ENCODE data around the gene LYSMD3. TPM values are rescaled to one million over a fixed set of nuclear protein-coding genes. Genes with fewer than 3 reads are reported as not detected.

The LYSMD3 gene
- total and polyA plus RNA-seq, 2 experiments from 2014 or later = 15.8 to 29.8 TPM

DNA sequence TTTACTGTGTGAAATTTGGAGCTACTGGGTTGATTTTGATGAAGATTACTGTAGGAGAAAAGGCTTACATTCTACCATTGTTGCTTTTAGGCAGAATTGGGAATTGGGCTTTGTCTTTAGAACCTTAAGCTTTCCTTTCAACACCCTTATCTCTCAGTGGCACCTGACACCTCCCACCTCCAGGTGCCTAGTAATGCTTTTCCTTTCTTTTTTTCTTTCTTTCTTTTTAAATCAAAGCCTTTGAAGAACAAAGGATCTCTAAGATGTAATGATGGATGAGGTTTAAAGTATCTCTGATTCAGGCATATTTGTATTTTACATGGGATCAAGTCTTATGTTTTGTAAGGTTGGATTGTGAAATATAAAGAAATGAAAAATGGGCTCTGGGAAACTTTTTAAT is 26.3 kb upstream of the LYSMD3 start:
- Histone ChIP-seq H3K27ac (no peak overlapping the region), H2AFZ (no peak overlapping the region), H3K4me1 (ENCODE audit: insufficient read depth) (no peaks in the 10 kb centered on the region), H3K36me3 (replicated peaks; ENCODE audit: insufficient read depth, low read depth) (no peaks in the 10 kb centered on the region), H3K27me3 (peaks cover 10% of the 10 kb centered on the region), H3K4me3 (no peak overlapping the region), H3K4me2 (no peak overlapping the region), H3K79me2 (no peaks in the 10 kb centered on the region), H3K9me2 (replicated peaks; ENCODE audit: insufficient read depth) (no peaks in the 10 kb centered on the region), H3K9me3 (ENCODE audit: low read depth) (no peaks in the 10 kb centered on the region), H4K20me1 (ENCODE audit: insufficient read depth, poor library complexity, severe bottlenecking) (no peaks in the 10 kb centered on the region)
- TF ChIP-seq EZH2 (IDR thresholded peaks at IDR 0.05; ENCODE audit: borderline replicate concordance) (no peak), EZH2phosphoT487 (IDR thresholded peaks at IDR 0.05; ENCODE audit: low read depth, severe bottlenecking, unreplicated experiment) (no peak)
- TF ChIP-seq, protein P1, sequence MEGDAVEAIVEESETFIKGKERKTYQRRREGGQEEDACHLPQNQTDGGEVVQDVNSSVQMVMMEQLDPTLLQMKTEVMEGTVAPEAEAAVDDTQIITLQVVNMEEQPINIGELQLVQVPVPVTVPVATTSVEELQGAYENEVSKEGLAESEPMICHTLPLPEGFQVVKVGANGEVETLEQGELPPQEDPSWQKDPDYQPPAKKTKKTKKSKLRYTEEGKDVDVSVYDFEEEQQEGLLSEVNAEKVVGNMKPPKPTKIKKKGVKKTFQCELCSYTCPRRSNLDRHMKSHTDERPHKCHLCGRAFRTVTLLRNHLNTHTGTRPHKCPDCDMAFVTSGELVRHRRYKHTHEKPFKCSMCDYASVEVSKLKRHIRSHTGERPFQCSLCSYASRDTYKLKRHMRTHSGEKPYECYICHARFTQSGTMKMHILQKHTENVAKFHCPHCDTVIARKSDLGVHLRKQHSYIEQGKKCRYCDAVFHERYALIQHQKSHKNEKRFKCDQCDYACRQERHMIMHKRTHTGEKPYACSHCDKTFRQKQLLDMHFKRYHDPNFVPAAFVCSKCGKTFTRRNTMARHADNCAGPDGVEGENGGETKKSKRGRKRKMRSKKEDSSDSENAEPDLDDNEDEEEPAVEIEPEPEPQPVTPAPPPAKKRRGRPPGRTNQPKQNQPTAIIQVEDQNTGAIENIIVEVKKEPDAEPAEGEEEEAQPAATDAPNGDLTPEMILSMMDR (IDR thresholded peaks at IDR 0.05; ENCODE audit: poor library complexity) = no peak
- no peak for DNase-seq (ENCODE audit: low spot score)

DNA sequence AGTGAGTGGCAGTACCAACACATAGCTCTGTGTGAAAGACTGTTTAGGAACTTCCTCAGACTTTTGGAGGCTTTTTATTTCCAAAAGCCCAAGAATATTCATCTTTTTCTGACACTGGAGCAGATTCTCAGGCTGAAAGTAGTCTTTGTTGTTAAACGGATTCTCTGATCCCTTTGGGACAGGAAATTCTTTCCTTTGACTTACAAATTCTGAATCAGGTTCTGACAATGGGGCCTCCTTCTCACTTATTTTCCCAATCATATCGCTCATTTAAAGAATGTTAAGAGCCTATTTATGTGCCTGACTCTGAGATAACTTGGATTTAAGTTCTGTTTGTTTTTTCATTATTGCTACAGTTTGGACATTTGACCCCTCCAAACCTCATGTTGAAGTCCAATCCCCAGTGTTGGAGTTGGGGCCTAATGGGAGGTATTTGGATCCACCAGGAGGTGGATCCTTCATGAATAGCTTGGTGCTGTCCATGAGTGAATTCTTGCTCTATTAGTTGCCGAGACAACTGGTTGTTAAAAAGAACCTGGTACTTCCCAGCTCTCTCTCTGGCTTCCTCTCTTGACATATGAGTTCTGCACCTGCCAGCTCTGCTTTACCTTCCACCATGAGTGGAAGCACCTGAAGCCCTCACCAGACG is 25.1 kb upstream of the LYSMD3 start:
- no peak overlapping the region for H2AFZ ChIP-seq
- H3K9me2 ChIP-seq (replicated peaks; ENCODE audit: insufficient read depth) = no peaks in the 10 kb centered on the region
- no peaks in the 10 kb centered on the region for H3K9me3 ChIP-seq (ENCODE audit: low read depth)
- no peak overlapping the region for H3K4me3 ChIP-seq
- no peak overlapping the region for H3K4me2 ChIP-seq
- no peak for DNase-seq (ENCODE audit: low spot score)
- TF ChIP-seq, protein P1 (IDR thresholded peaks at IDR 0.05; ENCODE audit: poor library complexity) = no peak
- TF ChIP-seq EZH2phosphoT487 (IDR thresholded peaks at IDR 0.05; ENCODE audit: low read depth, severe bottlenecking, unreplicated experiment) = no peak
- no peak for TF ChIP-seq EZH2 (IDR thresholded peaks at IDR 0.05; ENCODE audit: borderline replicate concordance)
- H3K27me3 ChIP-seq = peaks cover 10% of the 10 kb centered on the region
- H4K20me1 ChIP-seq (ENCODE audit: insufficient read depth, poor library complexity, severe bottlenecking) = no peaks in the 10 kb centered on the region
- no peaks in the 10 kb centered on the region for H3K36me3 ChIP-seq (replicated peaks; ENCODE audit: insufficient read depth, low read depth)
- H3K4me1 ChIP-seq (ENCODE audit: insufficient read depth) = no peaks in the 10 kb centered on the region
- H3K79me2 ChIP-seq = no peaks in the 10 kb centered on the region
- H3K27ac ChIP-seq = no peak overlapping the region
- 63% methylated on average over 4 of the region's 4 CpGs for WGBS (ENCODE audit: low lambda C conversion rate, missing lambda C conversion rate)

DNA sequence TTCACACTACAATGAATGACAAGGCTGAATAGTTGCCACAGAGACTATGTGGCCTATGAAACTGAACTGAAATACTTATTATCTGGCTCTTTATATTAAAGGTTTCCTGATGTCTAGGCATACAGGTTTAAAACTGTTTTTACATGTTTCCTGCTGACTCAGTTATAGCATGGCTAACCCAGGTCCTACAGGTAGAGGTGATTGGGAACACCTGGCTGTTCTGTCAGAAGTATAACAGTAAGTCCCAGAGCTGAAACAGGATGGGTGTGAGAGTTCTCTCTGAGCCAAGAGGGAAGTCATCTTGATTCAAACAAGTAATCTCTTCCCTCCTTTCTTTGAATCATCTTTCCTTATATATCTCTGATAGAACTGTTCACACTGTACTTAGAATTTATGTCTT is 24.3 kb upstream of the LYSMD3 start:
- Histone ChIP-seq H3K4me3 (no peak overlapping the region), H3K36me3 (replicated peaks; ENCODE audit: insufficient read depth, low read depth) (no peaks in the 10 kb centered on the region), H3K9me3 (ENCODE audit: low read depth) (no peaks in the 10 kb centered on the region), H3K4me2 (no peak overlapping the region), H3K4me1 (ENCODE audit: insufficient read depth) (no peaks in the 10 kb centered on the region), H3K9me2 (replicated peaks; ENCODE audit: insufficient read depth) (no peaks in the 10 kb centered on the region), H3K27me3 (peaks cover 10% of the 10 kb centered on the region), H4K20me1 (ENCODE audit: insufficient read depth, poor library complexity, severe bottlenecking) (no peaks in the 10 kb centered on the region), H3K27ac (no peak overlapping the region), H2AFZ (no peak overlapping the region), H3K79me2 (no peaks in the 10 kb centered on the region)
- DNase-seq (ENCODE audit: low spot score) = no peak
- TF ChIP-seq, protein P1 (IDR thresholded peaks at IDR 0.05; ENCODE audit: poor library complexity) = no peak
- TF ChIP-seq EZH2 (IDR thresholded peaks at IDR 0.05; ENCODE audit: borderline replicate concordance) = no peak
- no peak for TF ChIP-seq EZH2phosphoT487 (IDR thresholded peaks at IDR 0.05; ENCODE audit: low read depth, severe bottlenecking, unreplicated experiment)

DNA sequence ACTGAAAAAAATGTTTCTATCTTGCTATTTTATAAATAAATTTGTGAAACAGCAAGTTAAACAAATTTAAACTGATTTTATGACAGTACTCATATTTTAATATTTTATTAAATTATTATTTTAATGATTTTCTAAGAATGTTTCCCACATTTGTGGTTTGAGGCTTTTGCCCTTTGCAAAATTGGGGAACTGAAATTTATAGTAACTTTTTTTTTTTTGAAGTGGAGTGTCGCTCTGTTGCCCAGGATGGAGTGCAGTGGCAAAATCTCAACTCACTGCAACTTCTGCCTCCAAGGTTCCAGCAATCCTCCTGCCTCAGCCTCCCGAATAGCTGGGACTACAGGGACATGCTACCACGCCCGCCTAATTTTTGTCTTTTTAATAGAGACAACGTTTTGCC is 22.0 kb upstream of the LYSMD3 start:
- no peaks in the 10 kb centered on the region for H3K36me3 ChIP-seq (replicated peaks; ENCODE audit: insufficient read depth, low read depth)
- H3K9me3 ChIP-seq (ENCODE audit: low read depth) = no peaks in the 10 kb centered on the region
- no peaks in the 10 kb centered on the region for H3K79me2 ChIP-seq
- H3K4me1 ChIP-seq (ENCODE audit: insufficient read depth) = peaks cover 9% of the 10 kb centered on the region
- no peak overlapping the region for H3K27ac ChIP-seq
- no peaks in the 10 kb centered on the region for H4K20me1 ChIP-seq (ENCODE audit: insufficient read depth, poor library complexity, severe bottlenecking)
- H3K9me2 ChIP-seq (replicated peaks; ENCODE audit: insufficient read depth) = no peaks in the 10 kb centered on the region
- no peak overlapping the region for H3K4me3 ChIP-seq
- WGBS (ENCODE audit: low lambda C conversion rate, missing lambda C conversion rate) = 78% methylated on average over 5 of the region's 5 CpGs
- H3K4me2 ChIP-seq = no peak overlapping the region
- TF ChIP-seq EZH2phosphoT487 (IDR thresholded peaks at IDR 0.05; ENCODE audit: low read depth, severe bottlenecking, unreplicated experiment) = no peak
- TF ChIP-seq EZH2 (IDR thresholded peaks at IDR 0.05; ENCODE audit: borderline replicate concordance) = no peak
- TF ChIP-seq, protein P1 (IDR thresholded peaks at IDR 0.05; ENCODE audit: poor library complexity) = no peak
- no peak for DNase-seq (ENCODE audit: low spot score)
- no peak overlapping the region for H2AFZ ChIP-seq
- no peaks in the 10 kb centered on the region for H3K27me3 ChIP-seq
